Heart left ventricle (tissue), 13 donors: ENCODE data around the gene LTBR.

ENCODE experiments used
- POLR2A ChIP-seq, 2 donors: fragments of 450-650 bp; IDR thresholded peaks; one replicate each; pipeline ENCODE4 v1.6.1; 2017; ENCODE audit warnings: antibody characterized with exemption in 2 of 2, mild to moderate bottlenecking in 2 of 2, moderate library complexity in 2 of 2
- TF ChIP-seq, protein P1 (sequence below), 12 donors: fragments of 200-600 bp; sonication (generic) in 4 of 12; IDR thresholded peaks; one replicate each; pipeline versions ENCODE4 v1.5.0 to v1.8.0; 2018 to 2022; ENCODE audit warnings: antibody characterized with exemption in 12 of 12, mild to moderate bottlenecking in 5 of 12
- donor health status: ischemic (EF 13 %, LVEDD 7.1; RV severe dilation, severe dysfunction).
- donor health status: DM: no; HTN: yes; CAD: no.
- donor health status: DM: no; HTN: no; CAD: no.
- donor health status: ischemic (EF 25% LVEDD 6.9; RV normal size, moderate dysfunction).
- donor health status: ischemic (EF 25% LVEDD 5.7; RV mildly dilated, moderate dysfunction).
- donor health status: ischemic (EF 35%, LVEDD 5.7; RV mildly dilated, moderate dysfunction).
- donor health status: nonischemic (EF 11% LVEDD 7.7; RV severe dilation, severe dysfunction).
- donor health status: DM: yes; HTN: yes; CAD: no.
- donor health status: PGD.
- donor health status: ischemic (EF 29% LVEDD 5.4; RV normal size, mild dysfunction).
- donor health status: nonischemic (EF 23%, LVEDD 6.1; RV moderate dilation, normal function).

DNA sequence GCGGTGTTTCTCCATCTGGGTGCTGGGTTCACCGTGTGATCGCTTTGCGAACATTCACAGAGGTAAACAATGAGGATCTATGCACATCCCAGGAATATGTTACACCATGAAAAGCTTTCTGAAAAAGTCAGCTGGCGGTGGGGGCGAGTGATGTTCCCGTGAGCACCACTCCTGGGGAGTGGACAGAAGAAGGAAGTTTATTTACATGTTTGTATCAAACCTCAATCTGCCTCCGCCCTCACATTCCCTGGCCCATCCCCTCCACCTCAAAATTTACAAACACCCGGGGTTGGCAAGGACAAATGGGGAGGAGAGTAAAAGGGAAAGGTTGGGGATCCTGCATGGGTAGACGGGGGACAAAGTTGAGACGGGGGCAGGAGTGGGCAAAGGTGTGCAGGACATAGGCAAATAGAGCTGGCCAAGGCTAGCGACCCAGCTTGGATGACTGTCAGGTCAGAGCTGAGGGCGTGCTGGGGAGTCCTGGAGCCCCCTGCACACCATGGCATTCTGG is 49.0 kb upstream of the LTBR start:
- no peak for TF ChIP-seq POLR2A (IDR thresholded peaks at IDR 0.05)
- TF ChIP-seq, protein P1, sequence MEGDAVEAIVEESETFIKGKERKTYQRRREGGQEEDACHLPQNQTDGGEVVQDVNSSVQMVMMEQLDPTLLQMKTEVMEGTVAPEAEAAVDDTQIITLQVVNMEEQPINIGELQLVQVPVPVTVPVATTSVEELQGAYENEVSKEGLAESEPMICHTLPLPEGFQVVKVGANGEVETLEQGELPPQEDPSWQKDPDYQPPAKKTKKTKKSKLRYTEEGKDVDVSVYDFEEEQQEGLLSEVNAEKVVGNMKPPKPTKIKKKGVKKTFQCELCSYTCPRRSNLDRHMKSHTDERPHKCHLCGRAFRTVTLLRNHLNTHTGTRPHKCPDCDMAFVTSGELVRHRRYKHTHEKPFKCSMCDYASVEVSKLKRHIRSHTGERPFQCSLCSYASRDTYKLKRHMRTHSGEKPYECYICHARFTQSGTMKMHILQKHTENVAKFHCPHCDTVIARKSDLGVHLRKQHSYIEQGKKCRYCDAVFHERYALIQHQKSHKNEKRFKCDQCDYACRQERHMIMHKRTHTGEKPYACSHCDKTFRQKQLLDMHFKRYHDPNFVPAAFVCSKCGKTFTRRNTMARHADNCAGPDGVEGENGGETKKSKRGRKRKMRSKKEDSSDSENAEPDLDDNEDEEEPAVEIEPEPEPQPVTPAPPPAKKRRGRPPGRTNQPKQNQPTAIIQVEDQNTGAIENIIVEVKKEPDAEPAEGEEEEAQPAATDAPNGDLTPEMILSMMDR (IDR thresholded peaks at IDR 0.05): no peak
